ENCODE measurements around the gene GNLY. TPM values are rescaled to one million over a fixed set of nuclear protein-coding genes. Genes with fewer than 3 reads are reported as not detected.

The GNLY gene
- polyA plus RNA-seq, 3 donors: 1.2 to 4.7 (median 2.3) TPM

GRCh38 chr2:85748039-85748734 lies 54.0 kb downstream of the GNLY start:
- no peak overlapping the region for H3K27ac ChIP-seq (ENCODE audit: low read depth, low read length)
- WGBS, 3 donors: 83 to 89% (median 84%) methylated on average over 9 of the region's 9 CpGs

Other genes starting within 250 kb of the GNLY start
- gene MAT2A, start 155.2 kb upstream of the GNLY start, polyA plus RNA-seq: 100 to 1,000 TPM; 139 to 362 (median 309) TPM
- gene GGCX, start 132.9 kb upstream of the GNLY start, polyA plus RNA-seq: 10 to 100 TPM in 2 of 3 donors, 1 to 10 TPM in 1; 9.0 to 31.3 (median 25.5) TPM
- 100 to 1,000 TPM in 2 of 3 donors, 10 to 100 TPM in 1; 67.7 to 151 (median 138) TPM for gene VAMP8, start 116.8 kb upstream of the GNLY start, polyA plus RNA-seq
- 100 to 1,000 TPM in 2 of 3 donors, 10 to 100 TPM in 1; 38.7 to 292 (median 145) TPM for gene VAMP5, start 109.9 kb upstream of the GNLY start, polyA plus RNA-seq
- gene RNF181, start 98.6 kb upstream of the GNLY start, polyA plus RNA-seq: 100 to 1,000 TPM; 177 to 184 (median 177) TPM
- 10 to 100 TPM; 23.5 to 30.3 (median 28.4) TPM for gene TMEM150A, start 91.7 kb upstream of the GNLY start, polyA plus RNA-seq
- gene C2orf68, start 82.3 kb upstream of the GNLY start, polyA plus RNA-seq: 10 to 100 TPM; 10.6 to 15.5 (median 14.7) TPM
- 10 to 100 TPM; 20.2 to 44.9 (median 31.7) TPM for gene USP39, start 78.2 kb upstream of the GNLY start, polyA plus RNA-seq
- gene SFTPB, start 26.2 kb upstream of the GNLY start, polyA plus RNA-seq: 1 to 10 TPM in 2 of 3 donors, not detected in 1; 1.7 to 2.4 TPM
- 10 to 100 TPM; 10.2 to 57.5 (median 29.5) TPM for gene ATOH8, start 59.6 kb downstream of the GNLY start, polyA plus RNA-seq
- gene ST3GAL5, start 194.6 kb downstream of the GNLY start, polyA plus RNA-seq: 10 to 100 TPM in 2 of 3 donors, 1 to 10 TPM in 1; 3.3 to 26.5 (median 24.7) TPM

Measured in adipose tissue (tissue), 3 donors.